Fibroblast of lung (primary cell): ENCODE measurements around the gene INIP. TPM values are rescaled to one million over a fixed set of nuclear protein-coding genes. Genes with fewer than 3 reads are reported as not detected.

Experiments
- DNase-seq, 2 donors: peaks; one replicate each; pipeline versions ENCODE4 v3.0.0 to v3.0.0-alpha.2; 2010; ENCODE audit warnings: low read depth in 2 of 2
- H2AFZ ChIP-seq: 2 replicates; pipeline ENCODE4 v1.5.1; 2012; ENCODE audit warnings: low read length, control low read depth, inconsistent platforms
- H3K27ac ChIP-seq: 2 replicates; pipeline ENCODE4 v1.5.1; 2011; ENCODE audit warnings: low read length, control low read depth; ENCODE audit not compliant: insufficient read depth
- H3K27me3 ChIP-seq: 2 replicates; pipeline ENCODE4 v1.5.1; 2011; ENCODE audit warnings: mild to moderate bottlenecking, low read length; ENCODE audit not compliant: control insufficient read depth, insufficient read depth
- H3K36me3 ChIP-seq: 2 replicates; pipeline ENCODE4 v1.5.1; 2011; ENCODE audit warnings: low read length; ENCODE audit not compliant: control insufficient read depth, insufficient read depth
- H3K4me1 ChIP-seq: 2 replicates; pipeline ENCODE4 v1.5.1; 2011; ENCODE audit warnings: low read length; ENCODE audit not compliant: control insufficient read depth, insufficient read depth; ENCODE audit errors: extremely low read depth
- H3K4me2 ChIP-seq: 2 replicates; pipeline ENCODE4 v1.5.1; 2011; ENCODE audit warnings: low read length, control low read depth; ENCODE audit not compliant: insufficient read depth; ENCODE audit errors: extremely low read depth
- H3K4me3 ChIP-seq, 4 experiments: fragments of 200-600 bp in 1 of 4; sonication (generic) in 1 of 4; replicated peaks in 1 of 4; 2 replicates each; pipeline ENCODE4 v1.5.1; 2011 to 2016; ENCODE audit warnings: low read length in 4 of 4, low read depth in 3 of 4, mild to moderate bottlenecking in 3 of 4, control low read depth in 2 of 4, inconsistent platforms in 1 of 4, mixed read lengths in 1 of 4; ENCODE audit not compliant: insufficient read depth in 1 of 4; ENCODE audit errors: control extremely low read depth in 1 of 4
- H3K79me2 ChIP-seq: 2 replicates; pipeline ENCODE4 v1.5.1; 2012; ENCODE audit warnings: mild to moderate bottlenecking, low read length, inconsistent platforms; ENCODE audit not compliant: control insufficient read depth, insufficient read depth
- H3K9ac ChIP-seq: 2 replicates; pipeline ENCODE4 v1.5.1; 2011; ENCODE audit warnings: mild to moderate bottlenecking, low read length, control low read depth; ENCODE audit not compliant: insufficient read depth
- H3K9me3 ChIP-seq: 2 replicates; pipeline ENCODE4 v1.5.1; 2012; ENCODE audit warnings: low read depth, low read length; ENCODE audit not compliant: control insufficient read depth, insufficient read depth
- H4K20me1 ChIP-seq: 2 replicates; pipeline ENCODE4 v1.5.1; 2011; ENCODE audit warnings: low read length; ENCODE audit not compliant: control insufficient read depth, insufficient read depth; ENCODE audit errors: extremely low read depth
- EZH2 ChIP-seq: IDR thresholded peaks from 2 replicates; pipeline ENCODE4 v1.5.1; 2012; ENCODE audit warnings: low read length, control low read depth, mild to moderate bottlenecking; ENCODE audit errors: missing control alignments
- polyA plus RNA-seq, 2 donors: library from polyadenylated mRNA; depleted of rRNA in 1 of 2; stranded (reverse) in 1 of 2; unstranded in 1 of 2; fragments of >200 nt; gene quantifications; 2 replicates each; pipeline ENCODE4 v1.2.1, GENCODE V29; 2011 to 2012; ENCODE audit warnings: missing spikeins in 1 of 2
- total RNA-seq: library from RNA; depleted of rRNA; stranded (reverse); fragments of >200 nt; gene quantifications from 2 replicates; pipeline ENCODE4 v1.2.1, GENCODE V29; 2014
- TF ChIP-seq, protein P1 (sequence below), 2 donors: IDR thresholded peaks in 1 of 2; conservative IDR thresholded peaks in 1 of 2; 1 replicate in 1 of 2; 2 replicates in 1 of 2; pipeline ENCODE4 v1.5.1; 2011 to 2012; ENCODE audit warnings: low read length in 2 of 2, control low read depth in 1 of 2, inconsistent platforms in 1 of 2, low read depth in 1 of 2, mild to moderate bottlenecking in 1 of 2

The INIP gene
- total and polyA plus RNA-seq, 2 donors (not counting 1 experiment from before 2014, with no cell fraction given), result 14.4 to 24.1 TPM

DNA sequence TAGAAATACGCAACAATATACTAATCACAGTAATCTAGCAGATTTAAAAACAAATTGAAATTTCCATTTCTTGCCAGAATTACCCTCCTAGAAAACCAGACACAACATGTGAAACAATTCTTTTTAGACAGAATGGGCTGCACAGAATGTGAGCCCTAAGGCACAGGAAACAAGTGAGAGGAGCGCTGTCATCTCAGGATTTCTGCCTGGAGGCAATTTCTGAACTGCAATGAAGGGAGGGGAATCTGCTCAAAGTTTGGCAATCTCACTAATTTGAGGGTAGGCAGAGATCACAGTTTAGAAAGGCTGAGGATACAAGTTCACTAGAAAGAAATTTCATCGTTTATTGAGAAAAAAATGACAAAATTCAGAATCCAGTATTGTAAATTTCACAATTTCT lies 70.3 kb downstream of the INIP start:
- Histone ChIP-seq H3K79me2 (no peaks in the 10 kb centered on the region), H3K4me2 (no peak overlapping the region), H3K4me1 (no peaks in the 10 kb centered on the region), H3K36me3 (no peaks in the 10 kb centered on the region), H3K9me3 (no peaks in the 10 kb centered on the region), H3K4me3 (no peak overlapping the region), H3K27ac (no peak overlapping the region), H4K20me1 (no peaks in the 10 kb centered on the region), H2AFZ (no peak overlapping the region), H3K9ac (no peak overlapping the region), H3K27me3 (no peaks in the 10 kb centered on the region)
- no peak for TF ChIP-seq EZH2
- TF ChIP-seq, protein P1, sequence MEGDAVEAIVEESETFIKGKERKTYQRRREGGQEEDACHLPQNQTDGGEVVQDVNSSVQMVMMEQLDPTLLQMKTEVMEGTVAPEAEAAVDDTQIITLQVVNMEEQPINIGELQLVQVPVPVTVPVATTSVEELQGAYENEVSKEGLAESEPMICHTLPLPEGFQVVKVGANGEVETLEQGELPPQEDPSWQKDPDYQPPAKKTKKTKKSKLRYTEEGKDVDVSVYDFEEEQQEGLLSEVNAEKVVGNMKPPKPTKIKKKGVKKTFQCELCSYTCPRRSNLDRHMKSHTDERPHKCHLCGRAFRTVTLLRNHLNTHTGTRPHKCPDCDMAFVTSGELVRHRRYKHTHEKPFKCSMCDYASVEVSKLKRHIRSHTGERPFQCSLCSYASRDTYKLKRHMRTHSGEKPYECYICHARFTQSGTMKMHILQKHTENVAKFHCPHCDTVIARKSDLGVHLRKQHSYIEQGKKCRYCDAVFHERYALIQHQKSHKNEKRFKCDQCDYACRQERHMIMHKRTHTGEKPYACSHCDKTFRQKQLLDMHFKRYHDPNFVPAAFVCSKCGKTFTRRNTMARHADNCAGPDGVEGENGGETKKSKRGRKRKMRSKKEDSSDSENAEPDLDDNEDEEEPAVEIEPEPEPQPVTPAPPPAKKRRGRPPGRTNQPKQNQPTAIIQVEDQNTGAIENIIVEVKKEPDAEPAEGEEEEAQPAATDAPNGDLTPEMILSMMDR (conservative IDR thresholded peaks at IDR 0.05 in 1 of 2, IDR thresholded peaks at IDR 0.05 in 1 of 2; ENCODE audit: low read depth in 1 of 2, low read length in 2 of 2), result no peak
- DNase-seq, result no peak

DNA sequence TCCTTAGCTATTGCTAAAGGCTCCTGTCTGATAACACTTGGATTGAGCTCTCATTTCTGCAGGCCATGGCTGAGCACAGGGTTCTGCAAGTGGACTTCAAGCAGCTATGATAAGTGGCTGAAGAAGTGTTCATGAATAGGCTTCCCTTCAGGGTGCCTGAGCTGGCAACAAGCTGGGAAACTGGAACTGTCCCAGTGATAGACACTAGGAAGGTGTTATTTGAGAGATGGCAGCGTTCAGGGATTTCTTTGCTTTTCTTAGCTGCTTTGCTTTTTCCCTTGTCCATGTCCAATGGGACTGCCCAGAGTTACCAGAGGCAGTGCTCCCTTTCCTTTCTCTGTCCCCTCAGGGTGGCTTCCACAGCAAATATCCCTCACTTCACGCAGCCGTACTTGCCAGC lies 75.8 kb downstream of the INIP start:
- no peak overlapping the region for H3K4me3 ChIP-seq
- no peaks in the 10 kb centered on the region for H3K79me2 ChIP-seq
- no peaks in the 10 kb centered on the region for H3K36me3 ChIP-seq
- no peak overlapping the region for H3K4me2 ChIP-seq
- no peaks in the 10 kb centered on the region for H3K9me3 ChIP-seq
- H4K20me1 ChIP-seq, result no peaks in the 10 kb centered on the region
- H2AFZ ChIP-seq, result no peak overlapping the region
- H3K27me3 ChIP-seq, result no peaks in the 10 kb centered on the region
- no peak for DNase-seq
- no peak overlapping the region for H3K27ac ChIP-seq
- H3K4me1 ChIP-seq, result no peaks in the 10 kb centered on the region
- no peak for TF ChIP-seq EZH2
- TF ChIP-seq, protein P1 (conservative IDR thresholded peaks at IDR 0.05 in 1 of 2, IDR thresholded peaks at IDR 0.05 in 1 of 2; ENCODE audit: low read depth in 1 of 2, low read length in 2 of 2), result no peak
- H3K9ac ChIP-seq, result no peak overlapping the region

DNA sequence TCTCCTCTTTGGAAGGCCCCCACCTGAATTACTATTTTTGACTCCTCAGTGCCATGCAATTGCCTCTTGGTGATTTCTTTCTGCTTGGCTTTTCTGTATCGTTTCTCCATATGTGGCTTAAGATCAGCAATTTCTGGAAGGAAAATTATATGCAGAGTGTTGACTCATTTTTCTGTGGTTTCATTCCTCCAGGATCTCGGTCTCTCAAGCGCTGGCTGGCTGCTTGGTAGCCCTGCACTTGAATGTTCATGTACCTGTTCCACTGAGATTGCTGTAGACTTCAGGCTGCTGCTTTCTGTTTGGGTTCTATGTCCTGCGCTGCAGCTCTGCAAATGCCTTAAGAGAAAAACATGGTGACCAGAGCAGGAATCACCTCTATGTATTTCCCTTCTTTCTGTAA lies 77.6 kb downstream of the INIP start:
- Histone ChIP-seq H3K9ac (no peak overlapping the region), H3K27ac (no peak overlapping the region), H3K9me3 (no peaks in the 10 kb centered on the region), H3K4me2 (no peak overlapping the region), H2AFZ (no peak overlapping the region), H3K4me3 (no peak overlapping the region), H3K79me2 (no peaks in the 10 kb centered on the region), H4K20me1 (no peaks in the 10 kb centered on the region), H3K36me3 (no peaks in the 10 kb centered on the region), H3K27me3 (no peaks in the 10 kb centered on the region), H3K4me1 (no peaks in the 10 kb centered on the region)
- peak in 1 of 2 donors; percentile 50 for DNase-seq
- TF ChIP-seq, protein P1 (conservative IDR thresholded peaks at IDR 0.05 in 1 of 2, IDR thresholded peaks at IDR 0.05 in 1 of 2; ENCODE audit: low read depth in 1 of 2, low read length in 2 of 2), result no peak
- TF ChIP-seq EZH2, result no peak

Other genes with a start within 250 kb of the INIP start
- 2.1 and 3.0 TPM in 2 replicates for gene KIAA1958, start 231.3 kb downstream of the INIP start, total RNA-seq
- gene KIAA1958, start 231.3 kb downstream of the INIP start, polyA plus RNA-seq, result 0.75 and 1.1 TPM in 2 replicates
- gene SNX30, start 32.6 kb upstream of the INIP start, total RNA-seq, result 20.3 and 20.6 TPM in 2 replicates
- 7.9 and 10.8 TPM in 2 replicates for gene SNX30, start 32.6 kb upstream of the INIP start, polyA plus RNA-seq
- not detected in 2 replicates for gene SLC46A2, start 172.8 kb upstream of the INIP start, total RNA-seq
- gene SLC46A2, start 172.8 kb upstream of the INIP start, polyA plus RNA-seq, result not detected in 2 replicates